Spleen (tissue), 11 donors: ENCODE results near the gene HMGXB4. TPM values are rescaled to one million over a fixed set of nuclear protein-coding genes. Genes with fewer than 3 reads are reported as not detected.

Source experiments
- DNase-seq: peaks from one replicate; pipeline ENCODE4 v3.0.0-alpha.2; 2020
- H3K27ac ChIP-seq, 8 donors: fragments of 200-600 bp; sonication (generic) in 7 of 8; 1 replicate in 4 of 8; 2 replicates in 4 of 8; pipeline versions ENCODE4 v1.5.0 to v1.8.0; 2016 to 2021; ENCODE audit warnings: inconsistent platforms in 4 of 8, mild to moderate bottlenecking in 4 of 8, moderate library complexity in 1 of 8
- H3K27me3 ChIP-seq, 7 donors: fragments of 200-600 bp; sonication (generic) in 6 of 7; replicated peaks in 1 of 7; 1 replicate in 4 of 7; 2 replicates in 3 of 7; pipeline versions ENCODE4 v1.5.0 to v1.8.0; 2016 to 2021; ENCODE audit warnings: inconsistent platforms in 3 of 7, mild to moderate bottlenecking in 1 of 7
- H3K36me3 ChIP-seq, 6 donors: fragments of 200-600 bp; sonication (generic) in 5 of 6; 1 replicate in 4 of 6; 2 replicates in 2 of 6; pipeline versions ENCODE4 v1.5.0 to v1.8.0; 2016 to 2021; ENCODE audit warnings: inconsistent platforms in 2 of 6
- H3K4me1 ChIP-seq, 6 donors: fragments of 200-600 bp; sonication (generic) in 5 of 6; 1 replicate in 3 of 6; 2 replicates in 3 of 6; pipeline versions ENCODE4 v1.5.0 to v1.8.0; 2016 to 2021; ENCODE audit warnings: inconsistent platforms in 3 of 6
- H3K4me3 ChIP-seq, 8 donors: fragments of 200-600 bp; sonication (generic) in 7 of 8; 1 replicate in 4 of 8; 2 replicates in 4 of 8; pipeline versions ENCODE4 v1.5.0 to v1.8.0; 2016 to 2021; ENCODE audit warnings: inconsistent platforms in 4 of 8, mild to moderate bottlenecking in 4 of 8, moderate library complexity in 2 of 8
- H3K9me3 ChIP-seq, 8 donors: fragments of 200-600 bp; sonication (generic) in 7 of 8; 1 replicate in 4 of 8; 2 replicates in 4 of 8; pipeline versions ENCODE4 v1.5.0 to v1.8.0; 2016 to 2021; ENCODE audit warnings: inconsistent platforms in 4 of 8
- POLR2A ChIP-seq, 3 donors: fragments of 450-650 bp; IDR thresholded peaks; one replicate each; pipeline ENCODE4 v1.5.1; 2017; ENCODE audit warnings: antibody characterized with exemption in 3 of 3, mild to moderate bottlenecking in 1 of 3
- POLR2AphosphoS5 ChIP-seq, 3 donors: sonication (generic); formaldehyde crosslinking; IDR thresholded peaks; one replicate each; pipeline ENCODE4 v1.5.1; 2017; ENCODE audit warnings: antibody characterized with exemption in 3 of 3
- WGBS, 5 donors: extraction: QIAGEN DNeasy Blood & Tissue Kit in 3 of 5; methylation state at CpG; one replicate each; pipeline versions ENCODE4 v1.1.5 to v1.1.7; 2013 to 2018; 5-methylcytosine and 5-hydroxymethylcytosine counted together
- intact Hi-C: fragments of 100-400 bp; cut with DNase I; formaldehyde crosslinking; loops from one replicate; pipeline ENCODE4 v1.15.0; 2023; ENCODE audit warnings: low total_unique reads
- polyA plus RNA-seq, 3 donors: library from polyadenylated mRNA; stranded (reverse); fragments of 200-250 nt; gene quantifications; one replicate each; pipeline ENCODE4 v1.2.1, GENCODE V29; 2013
- total RNA-seq, 7 donors: library from RNA; depleted of rRNA in 3 of 7; stranded (reverse); fragments of >200 nt in 3 of 7; fragmentation: NEBNext Ultra II Directional in 4 of 7; extraction: Animal tissue kit (Norgen Biotek cat#: 25700) in 4 of 7; gene quantifications; one replicate each; pipeline versions ENCODE4 v1.1.0 to v1.2.1, GENCODE V29; 2016 to 2021
- TF ChIP-seq, protein P1 (sequence below), 11 experiments: fragments of 200-600 bp in 7 of 11; fragments of 450-650 bp in 4 of 11; sonication (generic) in 4 of 11; IDR thresholded peaks in 8 of 11; conservative IDR thresholded peaks in 3 of 11; 1 replicate in 7 of 11; 2 replicates in 4 of 11; pipeline versions ENCODE4 v1.4.0 to v1.8.0; 2016 to 2021; ENCODE audit warnings: antibody characterized with exemption in 11 of 11, inconsistent platforms in 4 of 11, mild to moderate bottlenecking in 1 of 11
- donor health status: healthy with polysubstance abuse.
- donor health status: DM: no; HTN: no; CAD: no; lungs with moderate emphysema.
- donor health status: DM: no; HTN: no; CAD: no.
- donor health status: Bipolar disorder and iron deficiency.
- donor health status: healthy.
- donor health status: DM: no; HTN: no; CAD: no.
- donor health status: DM: yes; HTN: yes; CAD: no.

Gene HMGXB4
- total and polyA plus RNA-seq, 10 donors = 4.0 to 24.6 (median 19.5) TPM

DNA sequence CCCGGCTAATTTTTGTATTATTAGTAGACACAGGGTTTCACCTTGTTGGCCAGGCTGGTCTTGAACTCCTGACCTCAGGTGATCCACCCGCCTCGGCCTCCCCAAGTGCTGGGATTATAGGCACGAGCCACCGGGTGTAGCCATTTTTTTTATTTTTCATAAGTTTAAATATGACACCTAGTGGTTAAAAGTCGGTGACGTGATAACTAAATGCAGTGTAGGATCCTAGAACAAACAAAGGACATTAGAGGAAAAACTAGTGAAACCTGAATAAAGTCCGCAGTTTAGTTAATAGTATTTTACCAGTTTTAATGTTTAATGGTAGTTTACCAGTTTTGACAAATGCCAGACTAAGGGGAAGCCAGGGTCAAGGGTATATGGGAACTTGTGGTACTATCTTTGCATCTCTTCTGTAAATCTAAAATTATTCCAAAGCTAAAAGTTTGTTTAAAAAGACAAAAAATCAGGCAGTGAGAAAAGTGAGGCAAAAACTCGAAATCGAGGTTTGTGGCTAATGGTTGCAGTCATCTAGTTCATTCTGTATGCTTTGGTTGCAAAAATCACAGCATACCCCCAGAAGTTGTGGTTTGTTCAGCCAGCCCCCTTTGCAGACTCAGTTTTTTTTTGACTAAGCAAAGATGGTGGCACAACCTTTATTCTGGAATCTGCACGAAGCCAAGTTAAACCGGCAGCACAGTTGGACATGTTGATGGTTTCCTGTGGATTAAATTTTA, 72.0 kb downstream of the HMGXB4 start:
- Histone ChIP-seq H3K9me3 (no peaks in the 10 kb centered on the region), H3K27me3 (no peaks in the 10 kb centered on the region), H3K36me3 (peaks cover 0 to 95% (median 68%) of the 10 kb centered on the region in 6 donors), H3K4me1 (peaks cover 15 to 65% (median 47%) of the 10 kb centered on the region in 6 donors), H3K4me3 (peak overlapping the region in 1 of 8 donors; percentile 42), H3K27ac (peak overlapping the region in 7 of 8 donors; percentile 77 to 92 (median 87))
- TF ChIP-seq, protein P1, sequence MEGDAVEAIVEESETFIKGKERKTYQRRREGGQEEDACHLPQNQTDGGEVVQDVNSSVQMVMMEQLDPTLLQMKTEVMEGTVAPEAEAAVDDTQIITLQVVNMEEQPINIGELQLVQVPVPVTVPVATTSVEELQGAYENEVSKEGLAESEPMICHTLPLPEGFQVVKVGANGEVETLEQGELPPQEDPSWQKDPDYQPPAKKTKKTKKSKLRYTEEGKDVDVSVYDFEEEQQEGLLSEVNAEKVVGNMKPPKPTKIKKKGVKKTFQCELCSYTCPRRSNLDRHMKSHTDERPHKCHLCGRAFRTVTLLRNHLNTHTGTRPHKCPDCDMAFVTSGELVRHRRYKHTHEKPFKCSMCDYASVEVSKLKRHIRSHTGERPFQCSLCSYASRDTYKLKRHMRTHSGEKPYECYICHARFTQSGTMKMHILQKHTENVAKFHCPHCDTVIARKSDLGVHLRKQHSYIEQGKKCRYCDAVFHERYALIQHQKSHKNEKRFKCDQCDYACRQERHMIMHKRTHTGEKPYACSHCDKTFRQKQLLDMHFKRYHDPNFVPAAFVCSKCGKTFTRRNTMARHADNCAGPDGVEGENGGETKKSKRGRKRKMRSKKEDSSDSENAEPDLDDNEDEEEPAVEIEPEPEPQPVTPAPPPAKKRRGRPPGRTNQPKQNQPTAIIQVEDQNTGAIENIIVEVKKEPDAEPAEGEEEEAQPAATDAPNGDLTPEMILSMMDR (IDR thresholded peaks at IDR 0.05 in 8 of 11, conservative IDR thresholded peaks at IDR 0.05 in 3 of 11) = peak in 1 of 11 experiments; percentile 10
- TF ChIP-seq POLR2AphosphoS5 (IDR thresholded peaks at IDR 0.05) (no peak), POLR2A (IDR thresholded peaks at IDR 0.05) (no peak)
- 59 to 72% (median 64%) methylated on average over 12 of the region's 12 CpGs for WGBS, 5 donors
- DNase-seq = no peak
- intact Hi-C loops = no loop called here

DNA sequence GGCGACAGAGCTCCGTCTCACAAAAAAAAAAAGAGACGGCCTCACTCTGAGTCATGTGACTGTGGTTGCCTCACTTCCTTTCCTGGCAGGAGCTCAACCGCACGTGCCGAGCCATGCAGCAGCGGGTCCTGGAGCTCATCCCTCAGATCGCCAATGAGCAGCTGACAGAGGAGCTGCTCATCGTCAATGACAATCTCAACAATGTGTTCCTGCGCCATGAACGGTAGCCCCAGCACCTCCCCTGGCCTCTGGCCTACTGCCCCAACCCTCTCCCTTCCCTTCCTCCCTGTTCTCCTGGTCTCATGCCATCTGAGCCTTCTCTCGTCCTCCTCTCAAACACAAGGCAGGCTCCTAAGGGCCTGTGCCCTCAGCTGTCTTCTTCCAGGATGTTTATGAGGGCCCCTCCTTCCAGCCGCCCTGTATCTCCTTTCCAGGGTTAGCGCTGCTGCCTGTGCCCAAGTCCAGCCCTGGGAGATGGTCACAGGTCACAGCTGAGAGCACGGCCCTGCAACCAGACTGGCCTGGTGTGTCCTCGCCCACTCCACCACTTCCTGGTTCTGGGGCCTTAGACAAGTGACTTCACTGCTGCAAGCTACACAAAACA, 73.1 kb downstream of the HMGXB4 start:
- Histone ChIP-seq H3K27me3 (no peaks in the 10 kb centered on the region), H3K36me3 (peaks cover 0 to 95% (median 66%) of the 10 kb centered on the region in 6 donors), H3K4me3 (peak overlapping the region in 2 of 8 donors; percentile 10 to 42), H3K9me3 (no peaks in the 10 kb centered on the region), H3K27ac (peak overlapping the region; percentile 51 to 92 (median 86)), H3K4me1 (peaks cover 15 to 72% (median 52%) of the 10 kb centered on the region in 6 donors)
- intact Hi-C loops = no loop called here
- 12 to 22% (median 17%) methylated on average over 14 to 16 of the region's 16 CpGs for WGBS, 5 donors
- peak; percentile 83 to 89 (median 88) for TF ChIP-seq POLR2AphosphoS5 (IDR thresholded peaks at IDR 0.05)
- TF ChIP-seq, protein P1 (IDR thresholded peaks at IDR 0.05 in 8 of 11, conservative IDR thresholded peaks at IDR 0.05 in 3 of 11) = no peak
- TF ChIP-seq POLR2A (IDR thresholded peaks at IDR 0.05) = no peak
- DNase-seq = peak; percentile 92

DNA sequence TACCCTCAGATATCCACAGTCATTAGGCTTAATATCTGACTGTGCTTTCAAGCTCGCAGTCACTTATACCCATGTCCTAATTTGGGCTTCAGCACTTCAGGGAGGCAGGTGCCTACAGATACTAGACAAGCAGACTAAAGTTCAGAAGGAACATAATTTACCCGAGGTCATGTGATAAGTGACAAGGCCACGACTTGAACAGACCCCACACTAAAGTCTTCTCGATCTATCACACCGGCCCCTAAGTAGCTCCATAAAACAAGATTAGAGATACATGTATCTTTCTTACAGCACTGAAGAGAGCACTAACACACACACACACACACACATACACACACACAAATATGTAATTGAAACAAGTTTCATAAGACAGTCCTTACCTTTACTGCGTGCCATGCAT, 75.0 kb downstream of the HMGXB4 start:
- intact Hi-C loops = no loop called here
- peaks cover 15 to 85% (median 65%) of the 10 kb centered on the region in 6 donors for H3K4me1 ChIP-seq
- H3K9me3 ChIP-seq = no peaks in the 10 kb centered on the region
- H3K27ac ChIP-seq = peak overlapping the region in 1 of 8 donors; percentile 91
- peaks cover 0 to 95% (median 66%) of the 10 kb centered on the region in 6 donors for H3K36me3 ChIP-seq
- TF ChIP-seq POLR2A (IDR thresholded peaks at IDR 0.05) = no peak
- TF ChIP-seq, protein P1 (IDR thresholded peaks at IDR 0.05 in 8 of 11, conservative IDR thresholded peaks at IDR 0.05 in 3 of 11) = no peak
- no peak for TF ChIP-seq POLR2AphosphoS5 (IDR thresholded peaks at IDR 0.05)
- DNase-seq = no peak
- no peak overlapping the region for H3K4me3 ChIP-seq
- WGBS, 5 donors = 88 to 94% (median 91%) methylated on average over 5 to 6 of the region's 6 CpGs
- H3K27me3 ChIP-seq = no peaks in the 10 kb centered on the region

DNA sequence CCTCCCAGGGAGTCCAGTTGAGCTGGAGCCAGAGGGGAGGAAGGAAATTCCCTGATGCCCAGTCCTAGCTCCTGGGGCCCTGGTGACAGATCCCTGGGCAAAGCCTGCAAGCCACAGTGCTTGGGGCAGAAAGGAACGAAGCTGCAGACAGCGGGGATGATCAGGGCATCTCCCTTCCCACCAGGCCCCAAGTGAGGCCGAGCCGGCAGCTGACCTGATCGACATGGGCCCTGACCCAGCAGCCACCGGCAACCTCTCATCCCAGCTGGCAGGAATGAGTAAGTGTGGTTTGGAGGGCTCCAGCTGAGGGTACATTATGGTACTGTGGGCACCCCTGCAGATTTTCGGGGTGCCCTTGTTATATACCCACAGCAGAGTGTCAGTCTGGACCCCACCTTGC, 75.9 kb downstream of the HMGXB4 start:
- 85 to 98% (median 94%) methylated on average over 3 to 7 of the region's 7 CpGs for WGBS, 5 donors
- Histone ChIP-seq H3K9me3 (no peaks in the 10 kb centered on the region), H3K4me1 (peaks cover 15 to 82% (median 58%) of the 10 kb centered on the region in 6 donors), H3K27me3 (no peaks in the 10 kb centered on the region), H3K27ac (peak overlapping the region in 3 of 8 donors; percentile 3 to 69 (median 28)), H3K4me3 (no peak overlapping the region), H3K36me3 (peaks cover 0 to 95% (median 66%) of the 10 kb centered on the region in 6 donors)
- DNase-seq = no peak
- TF ChIP-seq POLR2A (IDR thresholded peaks at IDR 0.05) = no peak
- TF ChIP-seq POLR2AphosphoS5 (IDR thresholded peaks at IDR 0.05) = peak in 1 of 3 donors; percentile 28
- TF ChIP-seq, protein P1 (IDR thresholded peaks at IDR 0.05 in 8 of 11, conservative IDR thresholded peaks at IDR 0.05 in 3 of 11) = no peak
- intact Hi-C loops = no loop called here
